WTC11 (cell line): ENCODE results near the gene ADAM33. TPM values are rescaled to one million over a fixed set of nuclear protein-coding genes. Genes with fewer than 3 reads are reported as not detected.

Experiments used
- ATAC-seq: fragments of 200-7000 bp; cut with Tn5 transposase; 2 replicates; pipeline ENCODE4 v1.10.0; 2021; ENCODE audit warnings: mild to moderate bottlenecking, moderate library complexity
- CTCF ChIA-PET: fragments of 300-600 bp; sonication (Branson Sonifier 250); formaldehyde crosslinking; loops from one replicate; lab custom pipeline; 2021; ENCODE audit warnings: antibody characterized with exemption; lab: Charles Lee
- POLR2A ChIA-PET: fragments of 350-600 bp; sonication (Branson Sonifier 250); formaldehyde crosslinking; loops from one replicate; lab custom pipeline; 2021; ENCODE audit warnings: antibody characterized with exemption; lab: Charles Lee
- DNase-seq: peaks from one replicate; pipeline ENCODE4 v3.0.0; 2021; ENCODE audit warnings: low spot score
- H3K27ac Mint-ChIP-seq: 2 replicates; pipeline ENCODE4 v1.8.0; 2021; ENCODE audit warnings: mixed read lengths
- H3K27me3 Mint-ChIP-seq: 2 replicates; pipeline ENCODE4 v1.8.0; 2021; ENCODE audit warnings: low read depth, mild to moderate bottlenecking, moderate library complexity, mixed read lengths
- H3K36me3 Mint-ChIP-seq: 2 replicates; pipeline ENCODE4 v1.8.0; 2021; ENCODE audit warnings: mixed read lengths
- H3K4me1 Mint-ChIP-seq: 2 replicates; pipeline ENCODE4 v1.8.0; 2022; ENCODE audit warnings: mixed read lengths
- H3K4me3 Mint-ChIP-seq: 2 replicates; pipeline ENCODE4 v1.8.0; 2021; ENCODE audit warnings: mild to moderate bottlenecking, moderate library complexity, mixed read lengths
- H3K9me3 Mint-ChIP-seq: 2 replicates; pipeline ENCODE4 v1.8.0; 2021; ENCODE audit warnings: mixed read lengths
- ATF6 ChIP-seq: sonication (generic); formaldehyde crosslinking; IDR thresholded peaks from 2 replicates; pipeline ENCODE4 v1.8.1; 2023; ENCODE audit warnings: mild to moderate bottlenecking, missing genetic modification reagents
- ETV6 ChIP-seq: sonication (generic); formaldehyde crosslinking; IDR thresholded peaks from 2 replicates; pipeline ENCODE4 v1.8.1; 2022; ENCODE audit warnings: mild to moderate bottlenecking, missing genetic modification reagents
- GTF2I ChIP-seq: fragments of 250-450 bp; sonication (Bioruptor Pico); conservative IDR thresholded peaks from 2 replicates; pipeline ENCODE4 v1.4.0; 2021; ENCODE audit warnings: mild to moderate bottlenecking
- JUN ChIP-seq: sonication (generic); formaldehyde crosslinking; IDR thresholded peaks from 2 replicates; pipeline ENCODE4 v1.8.0; 2023; ENCODE audit warnings: mild to moderate bottlenecking, missing genetic modification reagents
- MXD4 ChIP-seq: fragments of 250-450 bp; sonication (Bioruptor Pico); IDR thresholded peaks from 2 replicates; pipeline ENCODE4 v1.8.0; 2021; ENCODE audit warnings: mild to moderate bottlenecking, moderate library complexity, borderline replicate concordance
- NR3C1 ChIP-seq: sonication (generic); formaldehyde crosslinking; conservative IDR thresholded peaks from 2 replicates; pipeline ENCODE4 v1.8.1; 2023; ENCODE audit warnings: low read depth, mild to moderate bottlenecking, missing genetic modification reagents
- OVOL2 ChIP-seq: fragments of 250-450 bp; sonication (Bioruptor Pico); IDR thresholded peaks from 2 replicates; pipeline ENCODE4 v1.9.0; 2021; ENCODE audit warnings: mild to moderate bottlenecking, borderline replicate concordance
- total RNA-seq: library from RNA; stranded (reverse); gene quantifications from 3 replicates; pipeline ENCODE4 v1.2.3, GENCODE V29; 2021
- TF ChIP-seq, protein P1 (sequence below): fragments of 250-450 bp; sonication (Bioruptor Pico); IDR thresholded peaks from 2 replicates; pipeline ENCODE4 v1.9.0; 2021; ENCODE audit warnings: mild to moderate bottlenecking
- TF ChIP-seq, protein P2 (sequence below): sonication (generic); formaldehyde crosslinking; IDR thresholded peaks from 2 replicates; pipeline ENCODE4 v1.8.0; 2023; ENCODE audit warnings: missing genetic modification reagents, mild to moderate bottlenecking, borderline replicate concordance
- TF ChIP-seq, protein P3 (sequence below): sonication (generic); formaldehyde crosslinking; IDR thresholded peaks from 2 replicates; pipeline ENCODE4 v1.8.1; 2022; ENCODE audit warnings: mild to moderate bottlenecking, moderate library complexity, missing genetic modification reagents

The ADAM33 gene
- total RNA-seq, 1 experiment from 2014 or later, result 5.3 TPM

DNA sequence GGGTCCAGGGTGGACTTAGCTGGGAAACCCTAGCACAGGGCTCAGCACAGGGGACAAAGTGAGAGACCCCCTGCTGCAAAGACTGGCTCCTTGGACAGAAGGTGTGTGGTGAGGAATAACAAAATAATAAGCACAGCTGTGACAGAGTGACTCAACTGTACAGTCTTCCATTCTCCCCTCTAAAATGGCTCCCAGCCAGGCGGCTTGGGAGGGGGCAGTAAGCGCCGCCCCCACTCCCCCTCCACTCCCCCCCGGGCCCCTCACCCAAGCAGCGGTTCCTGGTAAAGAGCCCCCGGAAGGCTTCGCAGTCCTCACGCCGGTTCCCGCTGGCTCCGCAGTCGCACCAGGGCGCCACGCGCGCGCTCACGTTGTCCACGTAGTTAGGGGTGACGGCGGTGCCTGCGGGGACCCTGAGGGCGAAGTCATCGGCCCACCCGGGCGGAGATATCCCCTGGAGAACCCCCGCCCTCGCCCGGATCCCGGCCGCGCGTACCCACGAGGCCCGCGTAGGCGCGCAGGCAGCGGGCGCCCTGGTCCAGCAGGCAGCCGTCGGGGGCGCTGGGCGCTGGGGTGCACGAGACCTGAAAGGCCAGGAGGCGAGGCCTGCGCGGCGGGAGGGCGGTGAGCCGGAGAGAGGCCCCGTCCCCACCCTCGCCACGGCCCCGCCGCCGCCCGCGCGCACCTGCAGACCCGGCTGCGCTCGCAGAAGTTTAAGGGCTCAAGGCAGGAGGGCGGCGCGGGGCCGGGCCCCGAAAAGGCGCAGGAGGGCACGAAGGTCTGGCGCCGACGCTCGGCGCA lies 21.3 kb downstream of the ADAM33 start:
- no peak; the same call in 1 of the 2 replicates for ATAC-seq
- H3K27ac Mint-ChIP-seq, result no peak overlapping the region

More for the DNA sequence above, 21.3 kb downstream of the ADAM33 start:
- H3K9me3 Mint-ChIP-seq, result peaks cover 2% of the 10 kb centered on the region; the same call in 1 of the 2 replicates
- ChIA-PET CTCF (interaction anchor here (1.0 to 4.4 kb wide), 5 partner anchors 11 to 107 kb away, joined by 3 to 17 read pairs (median 5); partner anchors contain the start of gene ADISSP), POLR2A (no interaction called here)
- peaks cover 8% of the 10 kb centered on the region; the same call in 1 of the 2 replicates for H3K4me1 Mint-ChIP-seq
- TF ChIP-seq, protein P1, sequence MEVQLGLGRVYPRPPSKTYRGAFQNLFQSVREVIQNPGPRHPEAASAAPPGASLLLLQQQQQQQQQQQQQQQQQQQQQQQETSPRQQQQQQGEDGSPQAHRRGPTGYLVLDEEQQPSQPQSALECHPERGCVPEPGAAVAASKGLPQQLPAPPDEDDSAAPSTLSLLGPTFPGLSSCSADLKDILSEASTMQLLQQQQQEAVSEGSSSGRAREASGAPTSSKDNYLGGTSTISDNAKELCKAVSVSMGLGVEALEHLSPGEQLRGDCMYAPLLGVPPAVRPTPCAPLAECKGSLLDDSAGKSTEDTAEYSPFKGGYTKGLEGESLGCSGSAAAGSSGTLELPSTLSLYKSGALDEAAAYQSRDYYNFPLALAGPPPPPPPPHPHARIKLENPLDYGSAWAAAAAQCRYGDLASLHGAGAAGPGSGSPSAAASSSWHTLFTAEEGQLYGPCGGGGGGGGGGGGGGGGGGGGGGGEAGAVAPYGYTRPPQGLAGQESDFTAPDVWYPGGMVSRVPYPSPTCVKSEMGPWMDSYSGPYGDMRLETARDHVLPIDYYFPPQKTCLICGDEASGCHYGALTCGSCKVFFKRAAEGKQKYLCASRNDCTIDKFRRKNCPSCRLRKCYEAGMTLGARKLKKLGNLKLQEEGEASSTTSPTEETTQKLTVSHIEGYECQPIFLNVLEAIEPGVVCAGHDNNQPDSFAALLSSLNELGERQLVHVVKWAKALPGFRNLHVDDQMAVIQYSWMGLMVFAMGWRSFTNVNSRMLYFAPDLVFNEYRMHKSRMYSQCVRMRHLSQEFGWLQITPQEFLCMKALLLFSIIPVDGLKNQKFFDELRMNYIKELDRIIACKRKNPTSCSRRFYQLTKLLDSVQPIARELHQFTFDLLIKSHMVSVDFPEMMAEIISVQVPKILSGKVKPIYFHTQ (CRISPR knock-in tag), result no peak
- TF ChIP-seq, protein P2, sequence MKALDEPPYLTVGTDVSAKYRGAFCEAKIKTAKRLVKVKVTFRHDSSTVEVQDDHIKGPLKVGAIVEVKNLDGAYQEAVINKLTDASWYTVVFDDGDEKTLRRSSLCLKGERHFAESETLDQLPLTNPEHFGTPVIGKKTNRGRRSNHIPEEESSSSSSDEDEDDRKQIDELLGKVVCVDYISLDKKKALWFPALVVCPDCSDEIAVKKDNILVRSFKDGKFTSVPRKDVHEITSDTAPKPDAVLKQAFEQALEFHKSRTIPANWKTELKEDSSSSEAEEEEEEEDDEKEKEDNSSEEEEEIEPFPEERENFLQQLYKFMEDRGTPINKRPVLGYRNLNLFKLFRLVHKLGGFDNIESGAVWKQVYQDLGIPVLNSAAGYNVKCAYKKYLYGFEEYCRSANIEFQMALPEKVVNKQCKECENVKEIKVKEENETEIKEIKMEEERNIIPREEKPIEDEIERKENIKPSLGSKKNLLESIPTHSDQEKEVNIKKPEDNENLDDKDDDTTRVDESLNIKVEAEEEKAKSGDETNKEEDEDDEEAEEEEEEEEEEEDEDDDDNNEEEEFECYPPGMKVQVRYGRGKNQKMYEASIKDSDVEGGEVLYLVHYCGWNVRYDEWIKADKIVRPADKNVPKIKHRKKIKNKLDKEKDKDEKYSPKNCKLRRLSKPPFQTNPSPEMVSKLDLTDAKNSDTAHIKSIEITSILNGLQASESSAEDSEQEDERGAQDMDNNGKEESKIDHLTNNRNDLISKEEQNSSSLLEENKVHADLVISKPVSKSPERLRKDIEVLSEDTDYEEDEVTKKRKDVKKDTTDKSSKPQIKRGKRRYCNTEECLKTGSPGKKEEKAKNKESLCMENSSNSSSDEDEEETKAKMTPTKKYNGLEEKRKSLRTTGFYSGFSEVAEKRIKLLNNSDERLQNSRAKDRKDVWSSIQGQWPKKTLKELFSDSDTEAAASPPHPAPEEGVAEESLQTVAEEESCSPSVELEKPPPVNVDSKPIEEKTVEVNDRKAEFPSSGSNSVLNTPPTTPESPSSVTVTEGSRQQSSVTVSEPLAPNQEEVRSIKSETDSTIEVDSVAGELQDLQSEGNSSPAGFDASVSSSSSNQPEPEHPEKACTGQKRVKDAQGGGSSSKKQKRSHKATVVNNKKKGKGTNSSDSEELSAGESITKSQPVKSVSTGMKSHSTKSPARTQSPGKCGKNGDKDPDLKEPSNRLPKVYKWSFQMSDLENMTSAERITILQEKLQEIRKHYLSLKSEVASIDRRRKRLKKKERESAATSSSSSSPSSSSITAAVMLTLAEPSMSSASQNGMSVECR, result no peak
- TF ChIP-seq OVOL2 (CRISPR knock-in tag), result no peak
- TF ChIP-seq, protein P3, sequence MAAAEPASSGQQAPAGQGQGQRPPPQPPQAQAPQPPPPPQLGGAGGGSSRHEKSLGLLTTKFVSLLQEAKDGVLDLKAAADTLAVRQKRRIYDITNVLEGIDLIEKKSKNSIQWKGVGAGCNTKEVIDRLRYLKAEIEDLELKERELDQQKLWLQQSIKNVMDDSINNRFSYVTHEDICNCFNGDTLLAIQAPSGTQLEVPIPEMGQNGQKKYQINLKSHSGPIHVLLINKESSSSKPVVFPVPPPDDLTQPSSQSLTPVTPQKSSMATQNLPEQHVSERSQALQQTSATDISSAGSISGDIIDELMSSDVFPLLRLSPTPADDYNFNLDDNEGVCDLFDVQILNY (CRISPR knock-in tag), result no peak
- TF ChIP-seq JUN, result no peak
- TF ChIP-seq GTF2I (CRISPR knock-in tag), result no peak
- no peak for TF ChIP-seq MXD4
- no peak for TF ChIP-seq ATF6
- TF ChIP-seq NR3C1 (CRISPR knock-in tag), result no peak
- TF ChIP-seq ETV6 (CRISPR knock-in tag), result no peak
- H3K27me3 Mint-ChIP-seq, result peaks cover 60% of the 10 kb centered on the region
- DNase-seq, result peak; percentile 30
- H3K36me3 Mint-ChIP-seq, result no peaks in the 10 kb centered on the region
- H3K4me3 Mint-ChIP-seq, result peak overlapping the region; percentile 34; the same call in 1 of the 2 replicates
